ENCODE measurements around the gene NPRL2.

DNA sequence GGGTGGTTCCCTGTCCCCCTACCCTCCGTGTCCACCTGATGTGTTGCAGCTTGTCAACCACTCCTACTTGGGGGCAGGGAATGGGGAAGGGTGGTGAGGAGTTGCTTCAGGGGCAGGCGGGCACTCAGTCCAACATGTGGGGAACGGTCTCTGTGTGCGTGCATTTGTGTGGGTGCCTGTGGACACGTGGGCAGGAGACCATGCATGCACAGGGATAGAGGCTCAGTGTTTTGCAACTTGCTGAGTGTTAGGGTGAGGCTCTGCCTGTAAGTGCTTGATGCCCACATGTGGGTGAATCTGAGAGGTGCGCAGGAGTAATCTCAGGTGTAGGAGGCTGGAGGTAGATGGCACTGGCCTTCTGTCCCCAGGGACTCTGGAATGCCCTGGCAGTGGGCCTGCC lies 33.2 kb upstream of the NPRL2 start:
- no peak for TF ChIP-seq EZH2 (IDR thresholded peaks at IDR 0.05; ENCODE audit: insufficient read depth, poor library complexity, severe bottlenecking)
- no peak for TF ChIP-seq EZH2phosphoT487 (IDR thresholded peaks at IDR 0.05; ENCODE audit: insufficient read depth, low read depth)
